GM12878 (cell line): ENCODE measurements around the gene FRYL.

ENCODE experiments used
- BRCA1 ChIP-seq: IDR thresholded peaks from 2 replicates; pipeline ENCODE4 v1.6.1; 2011; ENCODE audit warnings: low read depth, low read length, improper control_type of control experiment
- EP300 ChIP-seq, 2 experiments: fragments of 150-350 bp in 1 of 2; IDR thresholded peaks; 2 replicates each; pipeline ENCODE4 v1.6.1; 2011 to 2012; ENCODE audit warnings: low read depth in 2 of 2, low read length in 2 of 2, borderline replicate concordance in 1 of 2, improper control_type of control experiment in 1 of 2, inconsistent platforms in 1 of 2; ENCODE audit not compliant: control insufficient read depth in 1 of 2
- KDM1A ChIP-seq: fragments of 200-600 bp; sonication (generic); IDR thresholded peaks from 2 replicates; pipeline ENCODE4 v1.6.1; 2016; ENCODE audit warnings: borderline replicate concordance
- MYC ChIP-seq: IDR thresholded peaks from 2 replicates; pipeline ENCODE4 v1.6.1; 2011; ENCODE audit warnings: mild to moderate bottlenecking, low read length, moderate library complexity, inconsistent platforms; ENCODE audit not compliant: insufficient read depth, insufficient replicate concordance, insufficient read length, severe bottlenecking
- NFYA ChIP-seq: IDR thresholded peaks from 2 replicates; pipeline ENCODE4 v1.6.1; 2011; ENCODE audit warnings: low read depth, mild to moderate bottlenecking, low read length, improper control_type of control experiment, borderline replicate concordance
- POLR2A ChIP-seq: IDR thresholded peaks from 2 replicates; pipeline ENCODE4 v1.6.1; 2011; ENCODE audit warnings: low read depth, mild to moderate bottlenecking, low read length
- POLR2AphosphoS5 ChIP-seq: IDR thresholded peaks from 2 replicates; pipeline ENCODE4 v1.6.1; 2011; ENCODE audit warnings: mild to moderate bottlenecking, low read length, inconsistent platforms
- SUZ12 ChIP-seq: fragments of 200-600 bp; sonication (generic); IDR thresholded peaks from one replicate; pipeline ENCODE4 v1.6.1; 2018; ENCODE audit warnings: antibody characterized with exemption, mild to moderate bottlenecking; ENCODE audit not compliant: unreplicated experiment
- TAF1 ChIP-seq: IDR thresholded peaks from 2 replicates; pipeline ENCODE4 v1.6.1; 2011; ENCODE audit warnings: mild to moderate bottlenecking, low read depth, low read length, borderline replicate concordance
- ZZZ3 ChIP-seq: IDR thresholded peaks from 2 replicates; pipeline ENCODE4 v1.6.1; 2011; ENCODE audit warnings: low read depth; ENCODE audit not compliant: control insufficient read depth, insufficient read length
- TF ChIP-seq, protein P1 (sequence below), 3 experiments: IDR thresholded peaks in 2 of 3; conservative IDR thresholded peaks in 1 of 3; 2 replicates each; pipeline ENCODE4 v1.5.1; 2011; ENCODE audit warnings: low read depth in 3 of 3, low read length in 3 of 3, mild to moderate bottlenecking in 3 of 3, control low read depth in 2 of 3, moderate library complexity in 2 of 3, inconsistent platforms in 1 of 3, mixed read lengths in 1 of 3; ENCODE audit not compliant: control insufficient read depth in 2 of 3, insufficient read depth in 1 of 3; ENCODE audit errors: extremely low read depth in 1 of 3
- TF ChIP-seq, protein P2 (sequence below): IDR thresholded peaks from 2 replicates; pipeline ENCODE4 v1.6.1; 2012; ENCODE audit warnings: low read depth, low read length, improper control_type of control experiment

DNA sequence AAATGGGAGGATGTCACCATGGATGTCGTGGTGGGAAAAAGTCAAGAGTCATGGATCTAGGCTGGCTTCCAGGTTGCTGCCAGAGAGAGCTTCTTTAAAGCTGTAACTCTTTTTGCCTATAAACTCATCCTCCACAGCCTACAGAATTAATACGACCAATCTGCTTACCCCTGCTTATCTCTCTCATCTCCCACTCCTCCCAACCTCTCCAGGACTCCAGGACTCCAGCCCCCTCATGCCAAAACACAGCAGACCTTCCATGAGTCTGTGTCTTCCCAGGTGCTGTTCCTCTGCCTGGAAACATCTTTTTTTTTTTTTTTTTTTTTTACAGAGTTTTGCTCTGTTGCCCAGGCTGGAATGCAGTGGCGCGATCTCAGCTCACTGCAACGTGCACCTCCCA is 312.2 kb downstream of the FRYL start:
- TF ChIP-seq SUZ12 (no peak), KDM1A (no peak), ZZZ3 (no peak), POLR2A (no peak), POLR2AphosphoS5 (no peak), EP300 (IDR thresholded peaks at IDR 0.05; ENCODE audit: borderline replicate concordance in 1 of 2, control insufficient read depth in 1 of 2, low read depth in 2 of 2, low read length in 2 of 2) (no peak), MYC (no peak), BRCA1 (no peak), TAF1 (no peak), NFYA (no peak)
- TF ChIP-seq, protein P1, sequence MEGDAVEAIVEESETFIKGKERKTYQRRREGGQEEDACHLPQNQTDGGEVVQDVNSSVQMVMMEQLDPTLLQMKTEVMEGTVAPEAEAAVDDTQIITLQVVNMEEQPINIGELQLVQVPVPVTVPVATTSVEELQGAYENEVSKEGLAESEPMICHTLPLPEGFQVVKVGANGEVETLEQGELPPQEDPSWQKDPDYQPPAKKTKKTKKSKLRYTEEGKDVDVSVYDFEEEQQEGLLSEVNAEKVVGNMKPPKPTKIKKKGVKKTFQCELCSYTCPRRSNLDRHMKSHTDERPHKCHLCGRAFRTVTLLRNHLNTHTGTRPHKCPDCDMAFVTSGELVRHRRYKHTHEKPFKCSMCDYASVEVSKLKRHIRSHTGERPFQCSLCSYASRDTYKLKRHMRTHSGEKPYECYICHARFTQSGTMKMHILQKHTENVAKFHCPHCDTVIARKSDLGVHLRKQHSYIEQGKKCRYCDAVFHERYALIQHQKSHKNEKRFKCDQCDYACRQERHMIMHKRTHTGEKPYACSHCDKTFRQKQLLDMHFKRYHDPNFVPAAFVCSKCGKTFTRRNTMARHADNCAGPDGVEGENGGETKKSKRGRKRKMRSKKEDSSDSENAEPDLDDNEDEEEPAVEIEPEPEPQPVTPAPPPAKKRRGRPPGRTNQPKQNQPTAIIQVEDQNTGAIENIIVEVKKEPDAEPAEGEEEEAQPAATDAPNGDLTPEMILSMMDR (IDR thresholded peaks at IDR 0.05 in 2 of 3, conservative IDR thresholded peaks at IDR 0.05 in 1 of 3; ENCODE audit: control insufficient read depth in 2 of 3, extremely low read depth in 1 of 3, insufficient read depth in 1 of 3, low read depth in 3 of 3, low read length in 3 of 3) = no peak
- TF ChIP-seq, protein P2, sequence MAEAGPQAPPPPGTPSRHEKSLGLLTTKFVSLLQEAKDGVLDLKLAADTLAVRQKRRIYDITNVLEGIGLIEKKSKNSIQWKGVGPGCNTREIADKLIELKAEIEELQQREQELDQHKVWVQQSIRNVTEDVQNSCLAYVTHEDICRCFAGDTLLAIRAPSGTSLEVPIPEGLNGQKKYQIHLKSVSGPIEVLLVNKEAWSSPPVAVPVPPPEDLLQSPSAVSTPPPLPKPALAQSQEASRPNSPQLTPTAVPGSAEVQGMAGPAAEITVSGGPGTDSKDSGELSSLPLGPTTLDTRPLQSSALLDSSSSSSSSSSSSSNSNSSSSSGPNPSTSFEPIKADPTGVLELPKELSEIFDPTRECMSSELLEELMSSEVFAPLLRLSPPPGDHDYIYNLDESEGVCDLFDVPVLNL = no peak
